SIG-M5 (cell line): ENCODE measurements around the gene SIGLECL1.

Experiments used
- DNase-seq: peaks from one replicate; lab custom pipeline; 2025; lab: John Stamatoyannopoulos, UW

Gene SIGLECL1

DNA sequence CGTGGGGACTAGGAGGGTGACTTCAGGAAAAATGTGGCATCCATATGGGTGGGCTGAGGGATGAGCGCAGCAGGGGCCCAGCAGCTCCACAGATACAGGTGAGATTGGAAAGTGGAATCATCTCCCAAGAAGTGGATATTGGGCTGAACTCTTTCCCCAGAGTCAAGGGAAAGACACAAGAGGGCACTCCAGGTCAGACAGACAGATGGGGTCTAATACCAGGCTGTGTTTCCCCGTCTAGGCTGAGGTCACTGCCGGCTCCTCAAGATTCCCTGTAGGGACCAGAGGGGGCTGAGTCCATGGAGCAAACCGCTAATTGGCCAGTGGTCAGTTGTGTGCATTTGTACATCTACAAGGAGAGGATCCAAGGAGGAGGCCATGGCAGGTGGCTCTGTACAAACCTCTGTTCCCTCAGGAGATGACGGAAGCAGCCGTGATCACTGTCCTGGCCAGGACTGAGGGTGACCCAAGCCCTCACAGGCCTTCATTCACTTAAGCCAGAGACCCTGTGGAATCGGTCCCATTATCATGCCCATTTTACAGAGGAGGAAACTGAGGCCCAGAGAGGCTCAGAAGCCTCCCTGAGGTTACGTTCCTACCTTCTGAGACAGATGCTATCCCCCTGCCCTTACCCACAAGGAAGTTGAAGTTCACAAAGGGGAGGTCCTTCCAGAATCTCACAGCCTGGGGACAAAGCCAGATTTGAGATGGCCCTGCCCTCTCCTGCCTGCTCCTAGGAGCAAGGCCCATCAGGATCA, 45.6 kb downstream of the SIGLECL1 start:
- no peak for DNase-seq

DNA sequence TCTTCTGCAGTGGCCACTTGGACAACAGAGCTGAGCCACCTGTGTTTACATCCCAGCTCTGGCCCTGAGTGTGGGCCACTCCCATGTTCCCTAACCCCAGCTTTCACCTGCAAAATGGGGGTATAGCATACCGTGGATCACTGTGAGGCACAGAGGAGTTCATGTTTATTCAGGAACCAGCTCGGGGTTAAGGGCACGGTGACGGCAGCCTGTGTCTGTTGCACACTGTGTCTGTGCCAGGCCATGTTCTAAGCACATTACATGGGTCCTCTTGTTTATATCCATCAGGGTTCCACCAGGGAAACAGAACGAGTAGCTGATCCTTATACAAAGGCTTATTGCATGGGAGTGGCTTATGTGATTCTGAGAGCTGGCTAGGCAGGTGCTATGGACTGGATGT, 46.5 kb downstream of the SIGLECL1 start:
- DNase-seq: no peak

DNA sequence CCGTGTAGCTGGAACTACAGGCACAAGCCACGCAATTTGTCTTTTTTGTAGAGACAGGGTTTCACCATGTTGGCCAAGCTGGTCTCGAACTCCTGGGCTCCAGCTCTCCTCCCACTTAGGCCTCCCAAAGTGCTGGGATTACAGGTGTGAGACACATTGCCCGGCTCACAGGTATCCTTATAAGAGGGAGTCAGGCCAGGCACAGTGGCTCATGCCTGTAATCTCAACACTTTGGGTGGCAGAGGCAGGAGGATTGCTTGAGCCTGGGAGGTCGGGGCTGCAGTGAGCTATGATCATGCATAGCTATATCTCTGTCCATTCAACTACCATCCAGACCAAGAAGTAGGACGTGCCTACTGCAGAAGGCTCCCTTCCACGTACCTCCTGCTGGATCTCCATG, 50.4 kb downstream of the SIGLECL1 start:
- no peak for DNase-seq

DNA sequence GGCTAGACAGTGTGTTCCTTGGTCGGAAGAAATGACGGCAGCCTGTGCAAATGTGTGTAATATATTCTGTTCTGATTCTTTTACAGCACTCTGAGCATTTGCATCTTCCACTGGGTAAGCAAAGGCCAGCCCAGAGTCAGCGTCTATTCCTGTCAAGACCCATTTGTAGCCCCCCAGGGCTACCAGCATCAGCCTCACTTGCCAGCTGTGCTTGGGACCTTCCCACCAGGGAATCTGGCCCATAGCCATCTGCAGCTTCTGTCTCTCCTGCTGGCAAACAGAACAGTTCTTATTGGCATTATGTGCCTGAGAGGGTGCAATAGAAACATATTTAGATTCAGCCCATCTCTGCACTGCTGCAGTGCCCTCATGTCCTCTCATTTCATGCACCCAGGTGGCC, 54.6 kb downstream of the SIGLECL1 start:
- DNase-seq: no peak

DNA sequence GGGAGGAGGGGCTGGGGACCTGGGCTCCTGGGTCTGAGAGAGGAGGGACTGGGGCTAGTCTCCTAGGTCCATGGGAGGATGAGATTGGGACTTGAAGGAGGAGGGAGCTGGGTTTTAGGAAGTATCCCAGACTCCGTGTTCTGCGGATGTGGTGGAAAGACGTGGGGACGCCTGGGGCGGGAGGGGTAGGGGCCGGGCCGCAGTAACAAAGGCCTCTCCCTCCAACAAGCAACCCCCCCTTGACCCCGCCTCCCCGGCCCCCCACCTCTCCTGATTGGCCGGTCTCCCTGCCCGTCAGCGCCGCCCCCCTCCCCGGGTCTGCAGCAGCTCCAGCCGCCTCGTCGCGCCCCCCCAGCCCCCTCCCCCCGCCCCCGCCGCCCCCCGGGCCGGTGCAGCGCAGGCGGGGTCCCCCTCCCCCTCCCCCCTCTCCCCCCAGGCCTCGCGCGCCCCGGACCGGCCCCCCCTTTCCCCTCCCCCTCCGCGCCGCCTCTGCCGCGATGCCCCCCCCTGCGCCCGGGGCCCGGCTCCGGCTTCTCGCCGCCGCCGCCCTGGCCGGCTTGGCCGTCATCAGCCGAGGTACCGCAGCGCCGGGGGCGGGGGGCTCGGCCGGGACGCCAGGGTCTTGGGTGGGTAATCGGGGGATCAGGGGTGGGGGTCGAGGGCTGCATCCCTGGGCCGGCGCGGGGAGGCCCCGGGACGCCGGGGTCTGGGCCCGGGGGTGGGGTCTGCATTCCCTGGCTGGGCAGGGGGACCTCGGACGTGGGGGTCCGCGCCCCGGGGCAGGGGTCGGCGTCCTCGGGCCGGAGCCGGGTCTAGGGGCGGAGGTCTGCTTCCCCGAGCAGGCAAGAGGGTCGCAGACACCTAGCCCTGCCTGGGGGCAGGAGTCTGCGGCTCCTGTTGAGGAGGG, 60.7 kb downstream of the SIGLECL1 start, which contains the start of gene IGLON5:
IGLON5 (plus strand) TSS at position 294 of the 907 bp plus-strand sequence; CDS start at position 498, 204 bp downstream.
- DNase-seq: no peak

DNA sequence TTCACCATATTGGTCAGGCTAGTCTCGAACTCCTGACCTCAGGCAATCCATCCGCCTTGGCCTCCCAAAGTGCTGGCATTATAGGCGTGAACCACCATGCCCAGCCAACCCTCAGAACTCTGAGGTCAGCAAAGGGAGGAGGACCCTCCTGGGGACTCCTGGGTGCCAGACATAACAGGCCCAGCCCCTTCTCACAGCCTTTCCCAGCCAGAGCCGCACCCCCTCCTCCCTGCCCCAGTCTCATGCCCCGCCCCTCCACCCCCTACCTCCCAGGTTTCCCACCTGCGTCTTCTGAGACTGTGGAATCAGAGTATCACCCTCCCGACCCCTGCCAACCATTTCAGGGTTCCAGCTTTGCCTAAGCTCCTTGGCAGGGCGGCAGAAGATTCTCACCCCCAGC, 65.8 kb downstream of the SIGLECL1 start:
- DNase-seq: no peak

DNA sequence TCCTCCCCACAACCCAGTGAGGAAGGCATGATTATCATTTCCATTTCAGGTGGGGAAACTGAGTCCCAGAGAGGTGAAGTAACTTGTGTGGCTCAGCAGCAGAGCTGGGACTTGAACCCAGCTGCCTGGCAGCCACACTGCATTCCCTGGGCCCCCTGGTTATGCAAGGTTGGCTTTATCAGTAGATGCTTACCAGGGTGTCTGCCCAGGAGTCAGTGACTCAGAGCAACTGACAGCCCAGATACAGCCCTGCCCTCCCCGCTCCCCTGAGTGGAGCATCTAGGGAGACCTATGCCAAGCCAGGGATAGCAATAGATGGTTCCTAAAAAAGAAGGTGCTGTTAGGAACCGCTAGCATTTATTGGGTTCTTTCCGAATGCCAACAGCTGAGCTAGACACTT, 66.5 kb downstream of the SIGLECL1 start:
- DNase-seq: no peak

DNA sequence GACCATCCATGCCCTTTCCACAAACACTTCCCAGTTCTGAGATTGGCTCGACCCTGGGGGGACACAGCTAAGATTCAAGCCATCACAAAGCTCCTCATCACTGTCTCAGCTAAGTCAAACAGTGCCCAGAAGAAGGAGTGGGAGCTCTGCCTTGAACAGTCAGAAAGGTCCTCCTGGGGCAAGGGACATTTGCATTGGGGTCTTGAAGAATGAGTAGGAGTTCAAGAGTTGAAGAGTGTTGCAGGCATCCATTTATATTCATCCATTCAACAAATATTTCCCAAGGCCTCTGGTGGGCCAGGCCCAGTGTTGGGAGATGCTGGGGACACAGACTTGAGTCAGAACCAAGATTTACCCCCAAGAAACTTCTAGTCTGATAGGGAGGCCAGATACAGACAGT, 67.1 kb downstream of the SIGLECL1 start:
- no peak for DNase-seq
